Left lung (tissue), 10 donors: ENCODE measurements around the gene GJC2. TPM values are rescaled to one million over a fixed set of nuclear protein-coding genes. Genes with fewer than 3 reads are reported as not detected.

Source experiments
- ATAC-seq: fragments of 200-7000 bp; cut with Tn5 transposase; one replicate; pipeline ENCODE4 v1.9.1; 2020; ENCODE audit warnings: moderate library complexity
- DNase-seq, 4 donors: peaks; one replicate each; pipeline ENCODE4 v3.0.0-alpha.2; 2013 to 2020
- H3K27ac ChIP-seq, 2 donors: fragments of 200-600 bp; sonication (generic) in 1 of 2; one replicate each; pipeline versions ENCODE4 v1.5.0 to v1.8.0; 2020 to 2021
- H3K27me3 ChIP-seq, 2 donors: fragments of 200-600 bp; sonication (generic) in 1 of 2; one replicate each; pipeline versions ENCODE4 v1.5.0 to v1.8.0; 2020 to 2021
- H3K36me3 ChIP-seq, 2 donors: fragments of 200-600 bp; sonication (generic) in 1 of 2; one replicate each; pipeline versions ENCODE4 v1.5.0 to v1.8.0; 2020 to 2021
- H3K4me1 ChIP-seq, 2 donors: fragments of 200-600 bp; one replicate each; pipeline ENCODE4 v1.8.0; 2021
- H3K4me3 ChIP-seq, 2 donors: fragments of 200-600 bp; sonication (generic) in 1 of 2; one replicate each; pipeline versions ENCODE4 v1.5.0 to v1.8.0; 2020 to 2021; ENCODE audit warnings: mild to moderate bottlenecking in 1 of 2
- H3K9me3 ChIP-seq, 2 donors: fragments of 200-600 bp; sonication (generic) in 1 of 2; one replicate each; pipeline versions ENCODE4 v1.5.0 to v1.8.0; 2020 to 2021
- CTCF ChIP-seq, 2 donors: fragments of 200-600 bp; sonication (generic) in 1 of 2; IDR thresholded peaks; one replicate each; pipeline versions ENCODE4 v1.5.0 to v1.8.0; 2021; ENCODE audit warnings: antibody characterized with exemption in 2 of 2
- intact Hi-C, 2 donors: fragments of 100-400 bp; cut with DNase I; formaldehyde crosslinking; loops; one replicate each; pipeline versions ENCODE4 v1.11.2 to v1.14.2; 2022
- polyA plus RNA-seq, 6 donors: library from polyadenylated mRNA; unstranded; fragments of 120-200 nt; gene quantifications; one replicate each; pipeline ENCODE4 v1.2.1, GENCODE V29; 2013; ENCODE audit not compliant: insufficient read length in 6 of 6
- total RNA-seq, 2 donors: library from RNA; stranded (reverse); fragmentation: NEBNext Ultra II Directional; extraction: Animal tissue kit (Norgen Biotek cat#: 25700); gene quantifications; one replicate each; pipeline ENCODE4 v1.2.1, GENCODE V29; 2021
- donor health status: DM: no; HTN: yes; CAD: no.
- donor health status: DM: no; HTN: no; CAD: no.

Gene GJC2
- total and polyA plus RNA-seq, 8 donors: 2.3 to 4.9 (median 3.1) TPM

GRCh38 chr1:228198977-228199590 lies 49.4 kb downstream of the GJC2 start:
- no peak for TF ChIP-seq CTCF (IDR thresholded peaks at IDR 0.05)
- H3K4me3 ChIP-seq: no peak overlapping the region
- no peak for ATAC-seq

GRCh38 chr1:228204958-228205357 lies 55.2 kb downstream of the GJC2 start:
- Histone ChIP-seq H3K27ac (no peak overlapping the region), H3K4me1 (no peaks in the 10 kb centered on the region), H3K9me3 (peaks cover 0 to 2% of the 10 kb centered on the region in 2 donors), H3K27me3 (peaks cover 0 to 39% of the 10 kb centered on the region in 2 donors), H3K4me3 (no peak overlapping the region), H3K36me3 (no peaks in the 10 kb centered on the region)
- ATAC-seq (no peak), DNase-seq (no peak)
- intact Hi-C loops: no loop called here
- TF ChIP-seq CTCF (IDR thresholded peaks at IDR 0.05): no peak

More at GRCh38 chr1:228198977-228199590, 49.4 kb downstream of the GJC2 start:
- Histone ChIP-seq H3K4me1 (no peaks in the 10 kb centered on the region), H3K27ac (no peak overlapping the region), H3K27me3 (no peaks in the 10 kb centered on the region), H3K9me3 (peaks cover 0 to 19% of the 10 kb centered on the region in 2 donors), H3K36me3 (no peaks in the 10 kb centered on the region)
- intact Hi-C loops: no loop called here
- no peak for DNase-seq

- no peak overlapping the region for H3K27ac ChIP-seq
- ATAC-seq: no peak
- no peak for TF ChIP-seq CTCF (IDR thresholded peaks at IDR 0.05)
- no peaks in the 10 kb centered on the region for H3K9me3 ChIP-seq
- H3K36me3 ChIP-seq: no peaks in the 10 kb centered on the region
- peak in 1 of 4 donors; percentile 22 for DNase-seq
- H3K4me3 ChIP-seq: no peak overlapping the region
- intact Hi-C loops: no loop called here
- peaks cover 0 to 39% of the 10 kb centered on the region in 2 donors for H3K27me3 ChIP-seq
- no peaks in the 10 kb centered on the region for H3K4me1 ChIP-seq
These were observed 56.1 kb downstream of the GJC2 start for GRCh38 chr1:228205526-228206436.

- no peak for DNase-seq
- Histone ChIP-seq H3K36me3 (no peaks in the 10 kb centered on the region), H3K27ac (no peak overlapping the region), H3K27me3 (peaks cover 0 to 39% of the 10 kb centered on the region in 2 donors), H3K4me3 (no peak overlapping the region), H3K4me1 (no peaks in the 10 kb centered on the region), H3K9me3 (no peaks in the 10 kb centered on the region)
- intact Hi-C loops: no loop called here
- TF ChIP-seq CTCF (IDR thresholded peaks at IDR 0.05): no peak
- ATAC-seq: no peak
These were observed 57.0 kb downstream of the GJC2 start for GRCh38 chr1:228206582-228207351.
